Stimulated activated CD8-positive, alpha-beta memory T cell treated with anti-CD3 and anti-CD28 coated beads, Interleukin-12 subunit alpha, Interleukin-12 subunit beta, amount 100 ng/mL, for 24 hours (primary cell): Measurements from ENCODE around the gene TYW1.
"Not testable (repeated sequence)": the region's sequence is repeated elsewhere in the genome, so short reads cannot be mapped to it uniquely, and the experiment has no call there.

Experiments
- DNase-seq: peaks from one replicate; pipeline ENCODE4 v3.0.0-alpha.2; 2020; ENCODE audit errors: extremely low read depth

The TYW1 gene

DNA sequence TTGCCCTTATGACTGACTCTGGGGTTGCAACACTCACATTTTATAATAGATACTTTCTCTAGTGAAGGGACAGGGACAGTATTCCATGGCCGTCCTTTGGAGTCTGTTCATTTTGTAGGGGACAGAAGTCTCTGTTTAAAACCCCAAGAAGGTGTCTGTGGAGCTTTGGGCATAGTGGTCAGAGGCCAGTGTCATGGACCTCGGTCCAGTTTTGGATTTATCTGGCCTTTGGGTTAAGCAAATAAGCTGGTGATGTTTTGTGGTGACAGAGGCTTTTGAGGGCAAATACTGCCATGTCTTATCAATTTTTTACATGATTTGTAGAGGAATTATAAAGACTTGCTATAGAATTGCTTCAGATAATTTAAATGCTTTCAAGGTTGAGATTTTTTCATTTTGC lies 50.2 kb downstream of the TYW1 start:
- not testable (repeated sequence) for DNase-seq

DNA sequence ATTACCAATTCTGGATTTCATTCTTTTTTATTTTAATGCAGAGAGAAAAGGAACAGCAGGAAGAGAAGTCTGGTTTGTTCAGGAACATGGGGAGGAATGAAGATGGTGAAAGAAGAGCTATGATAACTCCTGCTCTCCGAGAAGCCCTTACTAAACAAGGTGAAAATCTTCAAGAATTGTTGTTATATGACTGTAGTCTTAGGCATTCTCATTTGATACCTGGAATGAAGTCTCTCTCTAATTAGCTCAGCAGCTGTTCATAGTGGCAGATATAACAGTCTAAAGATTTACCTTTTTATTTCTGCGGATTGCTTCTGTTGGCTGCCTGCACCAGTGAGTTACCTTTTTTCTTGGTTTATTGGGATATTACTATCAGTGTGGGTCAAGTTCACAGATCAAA lies 53.3 kb downstream of the TYW1 start:
- DNase-seq: not testable (repeated sequence)

DNA sequence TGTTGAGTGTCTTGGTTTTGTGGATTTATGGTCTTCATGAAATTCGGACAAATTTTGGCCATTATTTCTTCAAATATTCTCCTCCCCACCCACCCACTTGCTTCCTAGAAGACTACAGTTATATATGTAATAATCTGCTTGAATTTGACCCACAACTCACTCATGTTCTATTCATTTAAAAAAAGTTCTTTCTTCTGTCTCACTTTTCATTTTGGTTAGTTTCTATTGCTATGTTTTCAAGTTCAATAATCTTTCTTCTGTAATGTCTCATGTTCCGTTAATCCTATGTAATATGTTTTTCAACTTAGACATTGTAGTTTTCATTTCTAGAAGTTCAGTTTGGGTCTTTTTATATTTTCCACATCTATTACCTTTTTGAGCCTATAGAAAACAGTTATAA lies 55.5 kb downstream of the TYW1 start:
- not testable (repeated sequence) for DNase-seq

DNA sequence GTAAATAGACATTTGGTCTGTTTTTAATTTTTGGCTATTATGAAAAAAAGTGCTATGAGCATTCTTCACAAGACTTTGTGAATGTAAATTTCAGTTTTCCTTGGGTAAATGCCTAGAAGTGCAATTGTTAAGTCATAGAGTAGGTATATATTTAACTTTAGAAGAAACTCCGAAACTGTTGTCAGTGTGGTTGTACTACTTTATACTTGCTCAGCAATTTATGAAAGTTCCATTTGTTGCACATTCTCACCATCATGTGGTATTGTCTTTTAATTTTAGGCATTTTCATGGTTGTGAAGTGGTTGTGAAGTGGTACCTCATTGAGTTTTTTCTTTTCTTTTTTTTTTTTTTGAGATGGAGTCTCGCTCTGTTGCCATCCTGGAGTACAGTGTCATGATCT lies 60.0 kb downstream of the TYW1 start:
- no peak for DNase-seq

DNA sequence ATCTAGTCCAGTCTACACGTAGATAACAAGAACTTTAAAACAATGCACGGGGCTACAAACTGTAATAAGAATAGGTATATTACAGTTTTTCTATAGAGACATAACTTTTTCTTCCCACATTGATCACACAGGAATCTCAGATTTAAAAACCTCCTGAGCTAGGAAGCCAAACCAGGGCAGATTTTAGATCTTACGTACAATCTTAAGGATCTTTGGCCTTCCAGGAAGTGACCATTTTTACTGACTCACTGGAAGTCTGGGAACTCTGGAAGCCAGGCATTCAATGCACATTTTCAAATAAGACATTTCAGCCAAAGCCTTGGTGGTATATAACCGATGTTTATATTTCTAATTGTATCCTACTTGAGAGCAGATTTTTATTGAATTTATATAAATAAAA lies 64.7 kb downstream of the TYW1 start:
- DNase-seq: not testable (repeated sequence)

DNA sequence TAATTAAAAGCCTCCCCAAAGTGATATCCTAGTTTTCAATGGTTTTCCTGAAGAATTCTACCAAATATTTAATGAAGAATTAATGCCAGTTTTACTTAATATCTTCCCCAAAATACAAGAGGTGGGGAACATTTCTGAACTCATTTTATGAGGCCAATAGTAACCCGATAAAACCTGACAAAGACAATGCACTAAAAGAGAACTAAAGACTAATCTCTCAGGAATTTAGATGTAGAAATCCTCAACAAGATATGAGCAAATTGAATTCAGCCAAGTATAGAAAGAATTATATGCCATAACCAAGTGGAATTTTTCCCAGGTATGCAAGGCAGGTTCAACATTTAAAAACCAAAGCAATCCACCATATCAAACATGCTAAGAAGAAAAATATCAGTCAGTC lies 66.2 kb downstream of the TYW1 start:
- DNase-seq: not testable (repeated sequence)

DNA sequence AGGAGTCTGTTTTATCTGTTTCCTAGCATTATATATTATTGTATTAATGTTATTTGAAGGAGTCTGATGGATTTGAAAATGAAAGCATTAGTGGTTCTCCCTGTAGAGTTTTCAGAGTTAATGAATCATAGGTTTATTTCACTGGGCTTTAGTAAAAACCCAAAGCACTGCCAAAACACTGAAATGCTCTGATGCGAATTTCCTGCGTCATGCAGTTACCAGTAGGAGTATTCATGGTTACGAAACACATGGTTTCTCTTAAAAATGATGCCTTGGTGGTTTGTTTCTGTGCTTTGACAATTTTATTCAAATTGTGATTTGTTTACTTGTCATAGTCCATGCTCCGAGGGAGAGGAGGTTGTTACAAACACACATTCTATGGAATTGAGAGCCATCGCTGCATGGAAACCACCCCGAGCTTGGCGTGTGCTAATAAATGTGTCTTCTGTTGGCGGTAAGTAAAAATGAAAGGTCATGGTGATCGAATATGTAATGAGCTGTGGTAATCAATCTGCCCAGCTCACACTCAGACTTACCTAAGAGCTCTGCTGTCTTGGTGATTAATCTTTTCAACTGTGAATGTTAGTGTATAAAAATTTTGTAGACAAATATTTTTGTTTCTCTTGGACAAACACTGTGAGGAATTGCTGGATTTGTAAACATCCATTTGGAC lies 70.5 kb downstream of the TYW1 start:
- DNase-seq: not testable (repeated sequence)

DNA sequence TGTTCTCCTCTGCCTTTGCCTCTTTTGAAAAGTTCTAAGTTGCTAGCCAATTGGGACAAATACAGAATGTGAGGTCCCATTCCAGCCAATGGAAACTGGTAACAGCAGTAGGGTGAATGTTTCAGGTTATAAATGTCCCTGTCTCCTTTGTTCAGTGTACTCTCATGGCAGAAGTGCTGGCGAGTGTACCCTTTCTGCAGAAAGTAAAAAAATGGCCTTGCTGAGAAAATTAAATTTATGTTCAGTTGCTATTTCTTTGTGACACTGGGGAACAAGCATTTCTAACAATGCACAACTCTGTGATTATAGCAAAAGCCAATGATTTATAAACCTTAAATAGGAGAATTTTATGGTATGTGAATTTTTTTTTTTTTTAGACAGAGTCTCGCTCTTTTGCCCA lies 79.5 kb downstream of the TYW1 start:
- not testable (repeated sequence) for DNase-seq

DNA sequence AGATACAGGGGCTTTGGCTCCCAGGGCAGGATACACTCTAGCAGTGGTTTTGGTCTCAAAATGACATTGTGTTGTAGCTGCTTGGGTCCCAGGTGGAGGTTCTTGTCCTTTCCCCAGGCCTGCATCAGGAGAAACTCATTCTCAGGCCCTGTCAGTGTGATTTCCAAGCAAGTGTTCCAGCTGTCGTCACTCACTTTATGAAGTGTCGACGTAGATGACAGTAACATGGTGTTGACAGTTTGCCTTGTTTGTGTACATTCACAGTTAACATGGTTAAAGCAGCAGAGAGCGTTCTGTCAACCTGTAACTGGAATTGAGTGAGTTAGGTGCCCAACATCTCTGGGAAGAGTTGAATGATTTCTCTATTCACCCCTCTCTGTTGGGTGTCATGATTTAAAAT lies 86.2 kb downstream of the TYW1 start:
- DNase-seq: not testable (repeated sequence)

DNA sequence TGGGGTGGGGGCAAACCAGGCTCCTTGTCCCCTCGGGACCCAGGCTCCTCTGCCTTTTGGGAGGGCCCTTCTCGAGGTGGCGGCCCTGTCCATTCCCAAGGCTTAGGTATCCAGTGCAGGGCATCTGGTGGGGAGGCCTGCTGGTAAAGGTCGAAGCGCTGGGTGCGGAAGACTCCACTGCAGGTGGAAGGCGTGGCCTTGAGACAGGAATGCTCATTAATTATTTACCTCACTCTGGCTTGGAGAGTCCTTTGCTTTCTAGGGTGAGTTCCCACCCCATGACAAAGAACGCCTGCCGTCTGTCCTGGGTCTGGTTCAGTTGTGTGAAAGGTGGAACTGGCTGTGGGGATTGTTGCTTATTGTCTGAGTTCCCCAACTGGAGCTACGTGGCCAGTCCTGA lies 92.6 kb downstream of the TYW1 start:
- not testable (repeated sequence) for DNase-seq

DNA sequence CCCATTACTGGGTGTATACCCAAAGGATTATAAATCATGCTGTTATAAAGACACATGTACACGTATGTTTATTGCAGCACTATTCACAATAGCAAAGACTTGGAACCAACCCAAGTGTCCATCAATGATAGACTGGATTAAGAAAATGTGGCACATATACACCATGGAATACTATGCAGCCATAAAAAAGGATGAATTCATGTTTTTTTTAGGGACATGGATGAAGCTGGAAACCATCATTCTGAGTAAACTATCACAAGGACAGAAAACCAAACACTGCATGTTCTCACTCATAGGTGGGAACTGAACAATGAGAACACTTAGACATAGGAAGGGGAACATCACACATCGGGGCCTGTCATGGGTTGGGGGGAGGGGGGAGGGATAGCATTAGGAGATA lies 94.4 kb downstream of the TYW1 start:
- DNase-seq: not testable (repeated sequence)

DNA sequence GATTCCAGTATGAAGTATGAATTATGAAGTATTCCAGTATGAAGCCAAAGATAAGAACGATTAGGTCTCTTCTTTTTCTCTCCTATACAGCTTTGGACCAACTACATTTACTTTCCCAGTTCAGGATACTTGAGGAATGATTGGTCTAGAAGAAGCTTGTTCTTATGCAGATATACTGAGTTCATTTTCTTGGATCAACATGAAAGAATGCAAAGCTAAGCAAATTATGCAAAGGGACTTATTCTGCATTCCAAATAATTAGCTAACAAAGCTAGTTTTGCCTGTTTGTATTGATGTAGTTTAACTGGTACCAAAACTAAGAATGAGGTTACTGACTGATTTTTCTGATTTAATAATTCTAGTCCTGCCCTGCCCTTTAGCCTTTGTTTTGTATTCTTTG lies 101.4 kb downstream of the TYW1 start:
- not testable (repeated sequence) for DNase-seq

DNA sequence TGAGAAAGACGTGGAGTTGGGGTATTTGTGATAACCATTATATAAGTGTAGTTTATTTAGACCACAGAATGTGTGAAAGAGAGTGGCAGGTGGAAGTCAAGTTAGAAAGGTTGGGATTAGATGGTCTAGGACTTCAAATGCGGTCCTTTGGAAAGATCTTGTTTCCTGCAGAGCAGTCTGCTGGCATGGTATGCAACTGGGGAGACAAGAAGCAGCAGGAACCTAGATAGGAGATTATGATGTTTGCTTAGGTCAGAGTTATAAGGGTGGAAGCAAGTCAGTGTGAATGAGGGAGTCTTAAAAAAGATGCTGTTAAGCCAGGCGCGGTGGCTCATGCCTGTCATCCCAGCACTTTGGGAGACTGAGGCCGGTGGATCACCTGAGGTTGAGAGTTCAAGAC lies 102.8 kb downstream of the TYW1 start:
- not testable (repeated sequence) for DNase-seq

DNA sequence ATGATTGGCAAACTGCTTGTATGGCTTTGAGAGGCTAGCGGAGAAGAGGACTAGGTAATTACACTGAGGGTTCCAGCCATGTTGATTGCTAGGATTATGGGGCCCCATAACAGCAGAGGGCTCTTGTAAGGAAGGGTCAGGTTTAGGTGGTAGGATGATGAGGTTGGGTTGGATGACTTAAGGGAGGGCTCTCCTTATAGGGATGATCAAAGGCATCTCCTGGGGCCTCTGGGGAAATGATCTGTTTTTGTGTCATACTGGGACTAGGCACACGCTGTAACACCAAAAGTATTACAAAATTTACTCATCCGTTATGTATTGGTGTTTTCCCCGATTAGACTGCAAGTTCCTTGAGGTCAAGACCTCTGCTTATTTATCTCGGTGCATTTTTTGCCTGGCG lies 103.4 kb downstream of the TYW1 start:
- DNase-seq: not testable (repeated sequence)

DNA sequence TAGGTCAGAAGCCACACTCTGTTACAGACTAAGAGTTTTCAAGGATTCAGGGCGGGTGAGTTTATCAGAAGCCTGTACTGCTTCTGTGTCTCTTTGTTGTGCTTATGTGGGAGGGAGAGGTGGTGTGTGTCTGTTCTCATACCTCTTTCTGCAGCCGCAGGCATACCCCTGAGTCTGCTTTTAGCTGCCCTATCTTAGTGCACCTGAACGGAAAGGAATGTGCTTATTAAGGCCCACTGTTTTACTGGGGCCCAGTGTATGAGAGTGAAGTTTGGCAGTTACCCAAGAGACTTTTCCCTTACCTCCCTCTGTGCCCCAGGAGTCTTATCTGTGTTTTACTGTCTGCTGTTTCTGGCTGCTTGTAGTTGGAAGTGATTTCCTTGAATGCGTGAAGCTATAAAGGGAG lies 104.3 kb downstream of the TYW1 start:
- no peak for DNase-seq

DNA sequence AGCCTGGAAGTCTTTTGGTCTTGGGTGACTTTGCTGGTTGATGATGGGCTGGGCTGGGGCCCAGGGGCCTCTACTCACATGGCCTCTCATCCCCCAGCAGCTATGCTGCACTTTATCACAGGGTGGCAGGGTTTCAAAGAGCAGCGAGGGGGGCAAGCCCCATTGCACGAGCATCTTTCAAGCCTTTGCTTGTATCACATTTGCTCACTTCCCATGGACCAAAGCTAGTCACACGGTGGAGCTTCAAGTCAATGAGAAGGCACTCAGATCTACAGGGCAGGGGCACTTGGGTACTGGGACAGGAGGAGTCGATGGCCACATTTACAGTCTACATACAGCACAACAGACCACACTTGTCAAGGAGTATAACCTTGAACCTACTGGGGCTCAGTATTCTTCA lies 108.3 kb downstream of the TYW1 start:
- DNase-seq: not testable (repeated sequence)

DNA sequence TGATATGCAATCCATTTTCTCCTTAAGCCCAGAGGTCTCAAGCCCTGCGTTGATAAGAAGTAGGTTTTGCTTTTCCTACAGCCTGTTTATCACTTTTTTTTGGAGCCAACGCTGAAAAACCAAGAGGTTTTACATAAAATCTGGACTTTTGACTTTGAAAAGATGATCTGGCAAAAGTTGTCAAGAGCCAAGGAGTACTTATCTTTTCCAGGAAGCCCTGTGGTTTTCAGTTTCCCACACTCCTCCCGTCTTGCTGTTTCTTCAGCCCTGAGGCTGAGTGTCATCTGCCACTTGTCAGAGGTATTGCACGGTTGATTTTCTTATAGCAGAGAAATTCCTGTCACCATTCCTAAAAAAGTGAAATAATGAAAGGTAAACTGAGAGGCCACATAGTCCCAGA lies 108.7 kb downstream of the TYW1 start:
- DNase-seq: no peak

DNA sequence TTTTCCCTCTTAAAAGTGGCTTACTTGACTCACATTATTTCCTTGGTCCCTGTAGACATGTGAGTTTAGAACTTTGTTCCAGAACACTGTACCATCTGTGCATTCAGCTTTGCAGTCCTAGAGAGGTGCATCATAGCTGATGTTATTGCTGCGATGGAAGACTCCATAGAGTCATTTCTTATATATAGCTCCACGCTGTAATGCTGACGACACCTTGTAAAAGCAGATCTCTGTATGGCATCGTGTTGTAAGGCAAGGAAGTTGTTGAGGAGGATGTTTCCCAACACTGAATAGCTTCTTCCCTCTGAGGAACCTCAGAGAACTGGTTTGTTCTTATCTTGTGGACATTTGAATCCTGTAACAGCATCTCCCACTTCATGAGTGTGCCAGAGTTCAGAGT lies 109.6 kb downstream of the TYW1 start:
- not testable (repeated sequence) for DNase-seq

DNA sequence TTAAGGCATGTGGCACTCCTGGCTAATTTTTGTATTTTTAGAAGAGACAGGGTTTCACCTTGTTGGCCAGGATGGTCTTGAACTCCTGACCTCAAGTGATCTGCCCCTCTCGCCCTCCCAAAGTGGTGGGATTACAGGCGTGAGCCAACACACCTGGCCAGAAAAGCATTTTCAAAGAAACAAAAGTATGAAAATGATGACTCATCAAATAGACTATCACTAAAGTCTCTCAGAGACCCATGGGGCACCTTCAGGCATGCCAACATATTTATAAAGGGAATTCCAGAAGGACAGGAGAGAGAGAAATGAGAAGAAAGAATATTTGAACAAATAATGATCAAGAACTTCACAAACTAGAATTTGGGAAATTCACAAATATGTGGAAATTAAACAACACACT lies 114.7 kb downstream of the TYW1 start:
- DNase-seq: not testable (repeated sequence)

DNA sequence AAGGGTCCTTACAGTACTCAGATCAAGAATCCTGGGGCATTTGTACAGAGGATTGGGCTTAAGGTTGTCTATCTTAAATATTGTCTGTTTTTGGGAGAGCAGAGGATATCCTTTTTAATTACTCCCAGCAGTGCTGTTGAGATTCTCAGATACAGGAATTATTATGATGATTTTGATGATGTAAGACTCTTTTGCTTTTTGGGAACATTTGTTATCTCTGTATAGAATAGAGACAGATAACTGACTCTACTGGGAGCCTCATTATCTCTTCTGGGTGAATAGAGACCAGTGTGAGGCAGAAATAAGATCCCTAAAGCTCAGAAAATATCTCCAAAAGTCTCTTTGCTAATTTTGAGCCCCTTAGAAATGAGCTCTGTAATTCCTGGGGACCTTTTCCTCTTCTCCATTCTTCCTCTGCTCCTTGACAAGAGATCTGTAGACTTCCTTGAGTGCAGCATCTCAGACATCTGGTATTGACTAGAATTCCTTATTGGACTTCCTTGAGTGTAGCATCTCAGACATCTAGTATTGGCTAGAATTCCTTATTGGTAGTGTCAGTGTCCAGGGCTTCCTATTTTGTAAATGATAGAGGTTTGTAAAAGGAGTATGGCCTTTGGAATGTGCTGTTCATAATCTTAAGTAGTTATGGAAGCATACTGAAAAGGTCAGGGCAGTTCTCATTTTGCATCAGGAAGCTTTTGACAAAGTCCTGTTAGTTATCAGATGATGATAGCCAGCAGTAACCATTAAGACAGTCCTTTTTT lies 118.0 kb downstream of the TYW1 start:
- DNase-seq: not testable (repeated sequence)

DNA sequence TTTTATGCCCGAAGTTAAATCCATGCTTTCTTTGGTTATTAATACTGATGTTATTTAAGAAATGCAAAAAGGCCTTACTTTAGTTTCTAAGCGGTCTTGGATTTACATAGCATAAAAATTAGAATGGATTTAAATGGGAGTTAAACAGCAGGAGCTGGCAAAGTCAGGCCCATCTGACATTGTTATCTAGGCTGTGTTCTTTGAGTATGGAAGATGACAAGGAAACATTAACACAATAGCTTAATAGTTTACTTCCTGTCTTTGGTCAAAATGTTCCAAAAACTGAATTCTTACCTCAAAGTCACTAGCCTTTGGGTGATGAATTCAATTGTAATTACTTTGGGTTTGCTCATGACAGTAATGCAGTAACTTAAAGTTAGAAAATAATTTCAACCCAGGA lies 123.9 kb downstream of the TYW1 start:
- DNase-seq: not testable (repeated sequence)

DNA sequence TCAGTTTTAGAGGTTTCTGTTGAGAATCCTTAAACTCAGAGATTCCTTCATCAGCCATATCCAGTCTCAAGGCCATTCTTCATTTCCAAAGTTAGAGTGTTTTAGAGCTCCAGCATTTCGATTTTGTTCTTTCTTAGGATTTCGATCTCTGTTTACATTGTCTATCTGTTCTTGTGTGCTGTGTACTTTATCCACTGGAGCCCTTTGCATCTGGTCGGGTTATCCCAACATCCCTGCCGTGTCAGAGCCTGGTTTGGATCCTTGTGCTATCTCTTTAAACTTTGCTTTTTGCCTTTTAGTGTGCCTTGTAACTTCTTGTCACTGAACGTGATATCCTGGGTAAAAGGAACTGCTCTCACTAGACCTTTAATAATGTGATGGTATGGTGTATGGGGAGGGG lies 131.6 kb downstream of the TYW1 start:
- not testable (repeated sequence) for DNase-seq

DNA sequence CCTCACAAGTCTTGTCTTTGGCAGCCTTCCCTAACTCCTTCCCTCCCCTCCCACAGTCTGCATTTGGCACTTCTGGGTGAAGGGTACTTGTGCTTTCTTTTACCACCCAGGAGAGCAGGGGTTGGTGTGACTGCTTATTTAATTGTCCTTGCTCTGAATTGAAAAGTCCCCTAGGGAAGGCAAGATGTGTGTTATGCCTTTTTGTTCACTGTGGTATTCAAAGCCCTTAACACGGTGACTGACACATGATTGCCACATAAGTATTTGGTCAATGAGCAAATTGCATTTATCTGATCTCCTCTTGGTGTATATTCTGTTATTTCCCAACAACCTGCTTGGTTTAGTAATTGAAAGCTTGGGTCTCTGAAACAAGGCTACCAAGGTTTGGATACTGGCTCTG lies 134.1 kb downstream of the TYW1 start:
- DNase-seq: not testable (repeated sequence)
